ENCODE results near the gene ZNF664. TPM values are rescaled to one million over a fixed set of nuclear protein-coding genes. Genes with fewer than 3 reads are reported as not detected.
A peak's percentile ranks its signal among the peaks of the same experiment; 100 is the strongest.

The ZNF664 gene
- total and polyA plus RNA-seq, 9 of the 15 experiments (the other 6 are each of a cell fraction or from before 2014, with no cell fraction given) = 3.3 to 101 (median 63.6) TPM

DNA sequence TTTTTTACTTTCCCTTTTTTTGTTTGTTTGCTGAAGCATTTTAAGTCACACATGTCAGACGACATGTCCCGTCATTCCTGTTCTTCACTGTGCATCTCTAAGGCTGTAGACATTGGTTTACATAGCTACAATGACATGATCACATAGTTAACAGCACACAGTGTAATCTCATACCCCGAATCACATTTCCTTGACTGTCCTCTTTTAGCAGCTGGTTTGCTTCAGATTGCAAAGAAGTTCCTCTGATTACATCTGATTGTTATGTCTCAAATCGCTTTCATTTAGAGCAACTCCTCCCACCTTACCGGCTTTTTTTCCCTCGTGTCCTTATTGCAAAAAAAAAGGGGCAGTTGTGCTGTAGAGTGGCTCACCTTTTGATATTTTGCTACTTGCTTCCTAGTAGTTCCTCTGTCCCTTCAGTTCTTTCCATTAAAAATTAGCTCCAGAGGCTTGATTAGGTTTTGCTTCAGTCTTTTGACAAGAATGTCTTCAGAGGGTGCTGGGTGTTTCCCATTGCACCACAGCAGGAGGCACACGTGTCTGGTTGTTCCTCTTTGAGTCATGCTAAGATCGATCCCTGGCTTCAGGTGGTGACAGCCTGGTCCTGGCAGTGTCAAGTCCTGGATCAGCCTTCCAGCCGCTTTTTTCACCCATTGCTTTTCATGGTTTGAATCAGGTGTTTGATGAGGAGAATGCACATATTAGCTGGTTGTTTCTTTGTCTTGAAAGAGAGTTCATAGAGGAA, 35.0 kb downstream of the ZNF664 start:
- in situ Hi-C loops (cut with MboI) = no loop called here
- Histone ChIP-seq H3K4me3 (no peak overlapping the region), H3K79me2 (ENCODE audit: control insufficient read depth, insufficient read depth, low read length) (no peaks in the 10 kb centered on the region; the same call in 2 of the 3 replicates), H3K27me3 (ENCODE audit: control insufficient read depth in 2 of 2, insufficient read depth in 2 of 2, low read length in 2 of 2) (no peaks in the 10 kb centered on the region), H3K36me3 (ENCODE audit: control insufficient read depth, insufficient read depth, low read length) (peaks cover 53% of the 10 kb centered on the region), H3K4me2 (ENCODE audit: insufficient read depth, low read length) (no peak overlapping the region), H3K9me3 (replicated peaks; ENCODE audit: control insufficient read depth, insufficient read depth, low read depth, low read length) (no peaks in the 10 kb centered on the region), H2AFZ (ENCODE audit: low read depth, low read length) (no peak overlapping the region), H3K4me1 (replicated peaks in 1 of 2; ENCODE audit: control insufficient read depth in 2 of 2, insufficient read depth in 2 of 2, low read length in 2 of 2) (peaks cover 7 to 16% of the 10 kb centered on the region in 2 experiments; a peak in 4 of 5 replicates), H3K9ac (ENCODE audit: insufficient read depth in 1 of 2, low read depth in 2 of 2, low read length in 2 of 2) (no peak overlapping the region), H4K20me1 (replicated peaks; ENCODE audit: control insufficient read depth, insufficient read depth, low read length) (peaks cover 12% of the 10 kb centered on the region), H3K9me1 (ENCODE audit: control insufficient read depth, insufficient read depth, low read length) (no peaks in the 10 kb centered on the region), H3K27ac (ENCODE audit: extremely low read depth, low read depth, low read length) (no peak overlapping the region)
- ATAC-seq (peak; percentile 54; the same call in 2 of the 3 replicates), FAIRE-seq (peak; percentile 44), DNase-seq (ENCODE audit: extremely low read depth in 1 of 4, low spot score in 3 of 4) (no peak)
- WGBS (ENCODE audit: insufficient coverage, low coverage, missing lambda C conversion rate) = 34% methylated on average over 9 of the region's 9 CpGs
- ChIA-PET POLR2A (no interaction called here), CTCF (ENCODE audit: low intra/inter-chr PET ratio) (no interaction called here)
- intact Hi-C loops (cut with micrococcal nuclease) = no loop called here
- TF ChIP-seq GTF2E2 (tag; IDR thresholded peaks at IDR 0.05) = no peak
- TF ChIP-seq, protein P1, sequence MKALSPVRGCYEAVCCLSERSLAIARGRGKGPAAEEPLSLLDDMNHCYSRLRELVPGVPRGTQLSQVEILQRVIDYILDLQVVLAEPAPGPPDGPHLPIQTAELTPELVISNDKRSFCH (CRISPR knock-in tag; IDR thresholded peaks at IDR 0.05) = no peak
- TF ChIP-seq, protein P1 (tag; IDR thresholded peaks at IDR 0.05) = no peak
- no TSS peak for BruUV-seq (replicated peaks)

DNA sequence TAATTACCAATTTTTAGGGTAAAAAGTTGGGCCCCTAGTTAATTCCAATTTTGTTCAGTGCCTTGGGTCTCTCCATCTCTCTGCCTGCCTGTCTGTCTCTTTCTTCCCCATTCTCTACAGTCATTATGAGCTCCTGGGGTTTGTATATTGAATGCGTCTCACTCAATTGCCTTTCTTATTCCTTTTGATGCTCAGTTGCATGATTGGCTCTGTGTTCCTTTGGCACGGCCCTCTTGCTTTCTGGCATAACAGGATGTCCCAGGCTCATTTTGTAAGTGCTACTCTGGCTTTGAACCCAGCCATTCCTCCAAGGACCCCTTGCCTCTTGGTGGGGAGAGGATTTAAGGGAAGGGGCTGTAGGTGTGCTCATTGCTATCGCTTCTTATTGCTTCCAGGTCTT, 35.6 kb downstream of the ZNF664 start:
- Histone ChIP-seq H2AFZ (ENCODE audit: low read depth, low read length) (no peak overlapping the region), H3K27ac (ENCODE audit: extremely low read depth, low read depth, low read length) (no peak overlapping the region), H3K4me1 (replicated peaks in 1 of 2; ENCODE audit: control insufficient read depth in 2 of 2, insufficient read depth in 2 of 2, low read length in 2 of 2) (peaks cover 7 to 16% of the 10 kb centered on the region in 2 experiments; a peak in 4 of 5 replicates), H3K9ac (ENCODE audit: insufficient read depth in 1 of 2, low read depth in 2 of 2, low read length in 2 of 2) (no peak overlapping the region), H3K4me3 (no peak overlapping the region), H3K4me2 (ENCODE audit: insufficient read depth, low read length) (no peak overlapping the region), H3K27me3 (ENCODE audit: control insufficient read depth in 2 of 2, insufficient read depth in 2 of 2, low read length in 2 of 2) (no peaks in the 10 kb centered on the region), H4K20me1 (replicated peaks; ENCODE audit: control insufficient read depth, insufficient read depth, low read length) (peaks cover 12% of the 10 kb centered on the region), H3K79me2 (ENCODE audit: control insufficient read depth, insufficient read depth, low read length) (no peaks in the 10 kb centered on the region; the same call in 2 of the 3 replicates), H3K9me1 (ENCODE audit: control insufficient read depth, insufficient read depth, low read length) (no peaks in the 10 kb centered on the region), H3K9me3 (replicated peaks; ENCODE audit: control insufficient read depth, insufficient read depth, low read depth, low read length) (no peaks in the 10 kb centered on the region), H3K36me3 (ENCODE audit: control insufficient read depth, insufficient read depth, low read length) (peaks cover 58% of the 10 kb centered on the region)
- intact Hi-C loops (cut with micrococcal nuclease) = no loop called here
- BruUV-seq (replicated peaks) = no TSS peak
- POLR2A ChIA-PET = no interaction called here
- FAIRE-seq = no peak
- CTCF ChIA-PET (ENCODE audit: low intra/inter-chr PET ratio) = no interaction called here
- TF ChIP-seq FOXA3 (CRISPR knock-in tag; conservative IDR thresholded peaks at IDR 0.05 in 1 of 2, IDR thresholded peaks at IDR 0.05 in 1 of 2) (no peak), ZNF23 (CRISPR knock-in tag; IDR thresholded peaks at IDR 0.05) (no peak), CCNT2 (IDR thresholded peaks at IDR 0.05; ENCODE audit: borderline replicate concordance, extremely low read depth, insufficient read length, low read depth, low read length) (no peak), POLR2H (tag; IDR thresholded peaks at IDR 0.05; ENCODE audit: low read depth) (no peak), PTTG1 (tag; IDR thresholded peaks at IDR 0.05; ENCODE audit: low read depth) (no peak), EZH2 (IDR thresholded peaks at IDR 0.05; ENCODE audit: borderline replicate concordance, low read depth, low read length) (no peak), TRIM28 (IDR thresholded peaks at IDR 0.05) (no peak), TFAM (CRISPR knock-in tag; conservative IDR thresholded peaks at IDR 0.05) (no peak), ZEB2 (IDR thresholded peaks at IDR 0.05) (no peak), ZNF57 (CRISPR knock-in tag; IDR thresholded peaks at IDR 0.05) (no peak)
- in situ Hi-C loops (cut with MboI) = no loop called here
- DNase-seq (ENCODE audit: extremely low read depth in 1 of 4, low spot score in 3 of 4) = no peak
- 86% methylated on average over 3 of the region's 3 CpGs for WGBS (ENCODE audit: insufficient coverage, low coverage, missing lambda C conversion rate)
- no peak for ATAC-seq
